8988T (cell line): ENCODE data around the gene PRLH.

Experiments
- DNase-seq: peaks from one replicate; pipeline ENCODE4 v3.0.0; 2011

PRLH gene

DNA sequence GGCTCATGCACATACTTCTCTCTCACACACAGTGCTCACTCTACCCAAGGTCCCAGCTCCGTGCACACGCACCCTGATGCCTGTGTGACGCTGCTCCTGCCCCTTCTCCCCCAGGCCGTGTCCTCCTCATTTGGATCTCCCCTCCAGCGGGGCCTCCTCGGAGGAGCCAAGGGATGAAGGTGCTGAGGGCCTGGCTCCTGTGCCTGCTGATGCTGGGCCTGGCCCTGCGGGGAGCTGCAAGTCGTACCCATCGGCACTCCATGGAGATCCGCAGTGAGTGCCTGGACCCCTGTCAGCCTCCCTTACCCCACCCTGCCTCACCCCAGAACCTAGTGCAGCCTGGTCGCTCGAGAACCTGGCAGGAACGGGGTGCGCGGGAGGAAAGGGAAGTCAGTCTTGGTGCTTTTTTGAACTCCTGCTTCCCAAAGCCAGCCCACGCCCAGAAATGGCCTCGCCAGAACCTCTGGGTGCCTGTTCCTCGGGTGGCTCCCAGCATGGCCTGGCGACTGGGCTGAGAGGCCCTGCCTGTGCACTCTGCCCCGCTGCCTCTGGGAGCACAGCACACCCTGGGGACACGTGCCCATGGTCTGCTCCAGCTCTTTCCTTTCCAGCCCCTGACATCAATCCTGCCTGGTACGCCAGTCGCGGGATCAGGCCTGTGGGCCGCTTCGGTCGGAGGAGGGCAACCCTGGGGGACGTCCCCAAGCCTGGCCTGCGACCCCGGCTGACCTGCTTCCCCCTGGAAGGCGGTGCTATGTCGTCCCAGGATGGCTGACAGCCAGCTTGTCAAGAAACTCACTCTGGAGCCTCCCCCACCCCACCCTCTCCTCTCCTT, at the start of gene PRLH:
Gene PRLH, plus strand, starts transcription at position 174 of the 835 bp plus-strand sequence. Its CDS starts 0 bp downstream, at position 174.
- DNase-seq, result no peak

- no peak for DNase-seq
Observed at GRCh38 chr2:237517163-237517562, 49.2 kb upstream of the PRLH start.

DNA sequence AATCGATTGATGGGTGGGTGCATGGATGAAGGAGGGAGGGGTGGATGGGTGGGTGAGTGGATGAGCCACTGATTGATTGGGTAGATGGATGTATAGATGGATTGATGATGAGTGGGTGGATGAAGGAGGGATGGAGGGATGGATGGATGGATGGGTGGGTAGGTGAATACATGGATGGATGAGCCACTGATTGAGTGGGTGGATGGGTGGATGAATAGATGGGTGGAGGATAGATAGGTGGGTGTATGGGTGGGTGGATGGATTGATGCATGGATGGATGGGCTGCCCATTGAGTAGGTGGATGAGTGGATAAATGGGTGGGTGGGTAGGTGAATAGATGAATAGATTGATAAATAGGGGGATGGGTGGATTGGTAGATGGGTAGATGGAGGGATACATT, 48.4 kb upstream of the PRLH start:
- DNase-seq, result no peak

DNA sequence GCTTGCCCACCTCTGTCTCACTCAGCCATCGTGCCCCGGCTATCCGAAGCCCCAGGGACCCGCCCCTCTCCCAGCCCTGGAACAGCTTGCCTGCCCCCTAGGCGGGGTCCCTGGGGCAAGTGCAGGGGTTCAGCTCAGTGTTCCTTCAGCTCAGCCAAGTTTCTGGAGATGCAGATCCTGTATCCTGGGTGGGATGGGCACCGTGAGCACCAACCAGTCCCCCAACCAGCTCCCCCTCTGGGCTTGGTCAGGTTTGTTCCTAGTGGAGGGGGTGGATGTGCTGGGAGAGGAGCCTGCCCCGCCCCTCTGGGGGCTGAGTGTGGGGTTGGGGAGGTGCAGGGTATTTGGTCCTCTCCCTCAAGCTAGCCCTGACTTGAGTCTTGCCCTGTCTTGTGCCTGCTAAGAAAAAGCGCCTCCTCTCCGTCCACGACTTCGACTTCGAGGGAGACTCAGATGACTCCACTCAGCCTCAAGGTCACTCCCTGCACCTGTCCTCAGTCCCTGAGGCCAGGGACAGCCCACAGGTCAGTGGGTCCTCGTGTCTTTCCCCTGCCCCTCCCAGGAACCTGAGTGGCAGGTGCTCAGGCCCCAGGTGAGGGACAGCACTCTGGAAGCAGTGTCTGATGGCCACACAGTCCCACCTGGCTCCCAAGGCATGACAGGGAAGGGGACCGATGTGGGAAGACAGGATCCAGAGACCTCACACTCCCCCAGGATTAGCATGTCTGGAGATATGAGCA, 46.7 kb upstream of the PRLH start:
- no peak for DNase-seq

- DNase-seq, result no peak
Observed at GRCh38 chr2:237520290-237520689, 46.1 kb upstream of the PRLH start.

- DNase-seq, result no peak
Observed at GRCh38 chr2:237524631-237525030, 41.7 kb upstream of the PRLH start.

DNA sequence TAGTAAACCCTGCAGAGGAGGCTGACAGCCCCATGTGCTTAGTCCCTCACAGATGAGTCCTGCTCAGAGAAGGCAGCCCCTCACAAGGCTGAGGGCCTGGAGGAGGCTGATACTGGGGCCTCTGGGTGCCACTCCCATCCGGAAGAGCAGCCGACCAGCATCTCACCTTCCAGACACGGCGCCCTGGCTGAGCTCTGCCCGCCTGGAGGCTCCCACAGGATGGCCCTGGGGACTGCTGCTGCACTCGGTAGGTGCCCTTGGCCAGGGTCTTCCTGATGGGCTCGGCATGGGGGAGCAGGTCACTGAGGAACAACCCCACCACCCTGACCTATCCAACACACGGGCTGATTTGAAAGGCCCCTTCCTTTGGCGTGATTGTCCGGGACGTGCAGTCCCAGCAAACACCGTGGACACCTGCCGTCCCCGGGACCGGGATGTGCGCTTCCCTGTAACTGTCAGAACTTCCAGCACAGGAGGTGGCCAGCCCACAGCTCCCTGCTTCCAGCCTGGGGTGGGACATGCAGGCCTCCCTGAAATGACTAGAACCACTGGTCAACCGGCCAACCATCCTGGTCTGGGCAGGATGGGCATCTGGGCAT, 40.7 kb upstream of the PRLH start:
- DNase-seq, result no peak

DNA sequence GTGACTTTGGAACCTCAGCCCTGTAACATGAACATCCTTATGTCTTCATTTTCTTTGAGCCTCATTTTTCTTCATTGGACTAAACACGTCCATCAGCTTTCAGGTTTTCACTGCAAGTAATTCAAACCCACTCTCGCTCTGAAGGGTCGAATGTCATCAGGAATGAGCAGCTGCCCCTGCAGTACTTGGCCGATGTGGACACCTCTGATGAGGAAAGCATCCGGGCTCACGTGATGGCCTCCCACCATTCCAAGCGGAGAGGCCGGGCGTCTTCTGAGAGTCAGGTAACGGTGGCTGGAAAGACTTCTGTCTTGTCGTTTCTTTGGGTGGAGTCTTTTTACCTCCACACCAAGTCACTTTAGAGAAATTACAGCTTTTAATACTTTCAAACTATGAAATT, 39.1 kb upstream of the PRLH start:
- DNase-seq, result no peak

DNA sequence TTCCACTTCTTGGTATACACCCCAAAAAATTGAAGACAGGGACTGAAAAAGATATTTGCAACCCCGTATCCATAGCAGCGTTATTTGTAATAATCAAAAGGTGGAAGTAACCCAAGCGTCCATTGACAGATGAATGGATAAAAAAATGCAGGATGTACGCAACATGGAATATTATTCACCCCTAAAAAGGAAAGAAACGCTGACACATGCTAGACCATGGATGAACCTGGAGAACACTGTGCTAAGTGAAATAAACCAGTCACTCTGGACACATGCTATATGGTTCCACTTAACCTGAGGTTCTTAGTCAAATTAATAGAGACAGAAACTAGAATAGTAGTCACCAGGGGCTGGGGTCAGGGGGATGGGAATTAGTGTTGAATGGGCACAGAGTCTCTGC, 38.6 kb upstream of the PRLH start:
- DNase-seq, result no peak

DNA sequence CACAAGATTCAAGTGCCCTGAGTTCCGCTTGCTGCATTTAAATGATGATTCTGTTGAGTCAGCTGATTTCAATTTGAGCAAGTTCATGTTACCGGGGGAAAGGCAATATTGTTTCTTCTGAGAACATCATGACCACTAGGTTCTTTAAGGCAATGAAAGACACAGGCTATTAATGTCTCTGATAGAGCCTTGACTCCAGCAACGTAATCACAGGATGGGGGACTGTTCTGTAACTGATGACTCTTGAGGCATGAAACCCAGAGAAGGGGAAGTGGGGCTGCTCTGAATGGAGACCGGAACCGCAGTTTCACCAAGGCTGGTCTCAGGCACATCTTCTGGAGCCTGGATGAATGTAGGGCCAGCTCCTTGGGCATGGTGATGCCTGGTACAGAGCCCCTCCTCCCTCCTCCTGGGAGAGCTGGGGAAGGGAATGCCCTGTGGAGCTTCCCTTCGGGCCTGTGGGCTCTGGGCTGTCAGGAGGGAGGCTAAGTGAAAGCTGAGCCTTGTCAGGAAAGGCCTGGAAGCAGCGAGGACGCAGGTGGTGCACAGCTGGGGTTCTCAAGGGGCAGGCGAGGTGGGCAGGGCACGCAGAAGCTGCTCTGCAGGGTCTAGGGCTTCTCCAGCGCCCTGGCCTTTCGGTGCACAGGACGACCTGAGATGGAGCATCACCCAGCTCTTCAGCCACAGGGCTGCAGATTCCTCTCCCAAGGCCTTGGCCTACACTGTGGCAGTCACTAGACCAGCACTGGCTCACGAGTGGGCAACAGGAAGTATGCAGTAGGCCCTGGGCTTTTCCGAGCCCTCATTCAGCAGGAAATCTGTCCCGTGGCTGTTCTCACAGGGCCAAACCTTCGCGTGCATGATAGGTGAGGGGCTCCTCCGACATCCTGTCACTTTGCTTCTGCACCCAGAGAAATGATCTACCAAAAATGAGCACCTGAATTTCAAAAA, 36.6 kb upstream of the PRLH start:
- DNase-seq, result no peak

- no peak for DNase-seq
Observed at GRCh38 chr2:237530472-237531433, 35.6 kb upstream of the PRLH start.

DNA sequence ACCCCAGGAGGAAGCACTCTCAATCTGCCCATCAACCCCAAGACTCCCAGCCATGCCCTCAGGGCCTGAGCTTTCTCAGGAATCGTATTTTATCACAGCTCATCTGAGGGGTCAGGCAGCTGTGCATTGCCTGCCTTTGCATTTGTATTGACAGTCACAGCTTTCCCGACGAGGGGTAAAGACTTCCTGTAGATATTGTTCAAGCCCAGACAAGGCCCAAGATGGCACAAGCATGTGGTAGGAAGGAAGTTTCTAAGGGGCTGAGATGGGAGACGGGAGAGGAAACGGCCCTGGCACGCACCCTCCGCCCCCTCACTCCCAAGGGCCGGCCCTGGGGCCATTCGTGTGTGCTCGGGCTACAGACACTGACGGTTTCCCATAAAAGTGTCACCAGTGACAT, 34.2 kb upstream of the PRLH start:
- DNase-seq, result no peak

DNA sequence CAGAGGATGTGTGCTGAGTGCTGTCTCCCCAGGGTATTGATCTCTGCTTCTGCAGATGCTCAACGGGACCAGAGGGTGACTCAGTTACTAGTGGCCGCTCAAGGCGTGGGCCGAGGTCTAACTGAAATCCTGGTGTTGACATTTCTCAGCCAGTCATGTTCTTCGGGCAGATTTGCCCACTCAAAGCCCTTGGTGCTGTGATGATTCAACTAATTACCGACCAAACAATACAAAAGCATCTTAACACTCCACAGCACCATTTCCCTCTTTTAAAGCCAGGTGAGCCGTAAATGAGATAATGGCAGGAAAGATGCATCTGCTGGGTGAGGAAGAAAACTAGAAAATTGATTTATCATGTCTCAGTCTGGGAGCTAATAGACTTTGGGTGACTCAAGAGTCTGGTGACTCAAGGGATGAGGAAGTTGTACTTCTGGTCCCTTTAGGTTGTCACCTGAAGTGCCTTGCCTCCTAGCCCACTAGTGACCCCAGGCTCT, 32.7 kb upstream of the PRLH start:
- no peak for DNase-seq

DNA sequence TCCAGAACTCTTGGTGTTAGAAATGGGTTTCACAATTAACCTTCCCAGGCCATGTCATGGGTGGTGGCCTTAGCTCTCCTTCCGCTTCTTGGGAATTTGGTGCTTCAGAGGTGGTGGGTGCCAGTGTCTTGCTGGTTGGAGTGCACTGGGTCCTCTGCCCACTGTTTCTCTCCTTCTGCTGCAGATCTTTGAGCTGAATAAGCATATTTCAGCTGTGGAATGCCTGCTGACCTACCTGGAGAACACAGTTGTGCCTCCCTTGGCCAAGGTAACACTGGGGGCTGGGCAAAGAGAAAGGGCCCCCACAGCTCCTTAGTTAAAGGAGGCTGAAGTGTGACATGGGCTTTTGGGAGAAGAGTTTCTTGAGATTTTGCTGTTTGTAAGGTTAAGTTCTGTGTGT, 32.0 kb upstream of the PRLH start:
- no peak for DNase-seq

DNA sequence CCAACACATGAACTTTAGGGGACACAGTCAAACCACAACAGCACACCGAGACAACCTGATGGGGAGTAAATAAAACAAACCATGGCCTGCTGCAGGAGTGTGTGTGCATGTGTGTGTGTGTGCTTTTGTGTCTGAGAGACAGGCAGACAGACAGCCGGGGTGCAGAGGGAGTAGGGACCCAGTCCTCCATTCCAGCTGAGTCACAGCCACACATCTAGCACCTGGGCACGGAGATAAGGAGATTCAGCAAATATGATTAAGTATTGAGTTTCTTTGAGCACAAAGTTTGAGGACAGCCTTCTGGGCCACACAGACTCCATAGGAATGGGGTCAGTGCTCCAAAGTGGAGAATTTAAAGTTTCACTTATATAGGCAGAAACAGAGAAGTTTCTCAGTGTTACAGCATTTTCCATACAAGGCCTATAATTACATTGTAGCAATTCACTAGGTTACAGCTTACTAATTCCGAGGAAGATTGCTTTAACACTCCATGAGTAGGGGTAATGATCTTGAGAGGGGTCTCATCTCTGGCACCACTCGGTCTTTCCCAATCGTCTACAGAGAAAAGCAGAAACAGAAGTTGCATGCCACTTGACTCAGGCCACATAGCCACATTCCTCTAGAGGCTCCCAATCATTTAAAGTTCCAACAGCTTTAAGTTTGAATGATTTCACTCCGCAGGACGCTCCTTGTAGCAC, 30.8 kb upstream of the PRLH start:
- no peak for DNase-seq

- no peak for DNase-seq
Observed at GRCh38 chr2:237536083-237536415, 30.3 kb upstream of the PRLH start.

DNA sequence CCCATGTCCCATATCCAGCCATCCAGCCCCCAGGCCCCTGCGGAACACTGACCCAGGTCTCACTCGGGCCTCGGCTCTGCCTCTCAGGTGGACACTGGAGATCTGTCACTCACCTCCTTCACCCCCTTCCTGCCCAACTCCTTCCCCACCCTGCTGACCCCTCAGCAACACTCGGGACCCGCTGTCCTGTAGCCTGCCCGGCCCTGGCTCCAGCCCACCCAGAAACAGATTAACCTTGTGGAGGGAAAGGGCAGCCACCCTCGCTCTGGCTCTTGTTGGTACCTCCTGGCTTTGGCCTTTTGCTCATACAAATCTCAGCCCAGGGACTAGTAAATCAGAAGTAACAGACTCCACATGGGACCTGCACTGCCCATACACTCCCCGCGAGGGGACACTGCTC, 29.8 kb upstream of the PRLH start:
- no peak for DNase-seq

- no peak for DNase-seq
Observed at GRCh38 chr2:237538001-237538720, 28.2 kb upstream of the PRLH start.

DNA sequence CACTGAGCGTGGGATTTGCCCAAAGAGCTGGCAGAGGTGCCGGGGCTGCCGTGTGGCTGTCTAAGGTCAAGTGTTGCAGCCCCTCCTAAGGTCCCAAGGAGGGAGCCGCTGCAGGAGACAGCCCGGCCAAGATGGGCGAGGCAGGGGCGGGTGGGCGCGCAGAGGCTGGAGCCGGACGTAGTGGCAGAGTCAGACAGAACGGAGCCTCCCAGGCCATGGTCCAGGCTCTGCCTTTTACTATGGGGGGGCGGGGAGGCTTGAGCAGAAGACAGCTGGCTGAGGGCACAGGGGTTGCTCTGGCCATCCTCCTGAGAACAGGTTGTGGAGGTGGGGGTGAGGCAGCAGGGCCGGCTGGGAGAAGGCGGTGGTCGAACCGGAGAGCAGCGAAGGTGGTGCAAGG, 27.5 kb upstream of the PRLH start:
- no peak for DNase-seq

DNA sequence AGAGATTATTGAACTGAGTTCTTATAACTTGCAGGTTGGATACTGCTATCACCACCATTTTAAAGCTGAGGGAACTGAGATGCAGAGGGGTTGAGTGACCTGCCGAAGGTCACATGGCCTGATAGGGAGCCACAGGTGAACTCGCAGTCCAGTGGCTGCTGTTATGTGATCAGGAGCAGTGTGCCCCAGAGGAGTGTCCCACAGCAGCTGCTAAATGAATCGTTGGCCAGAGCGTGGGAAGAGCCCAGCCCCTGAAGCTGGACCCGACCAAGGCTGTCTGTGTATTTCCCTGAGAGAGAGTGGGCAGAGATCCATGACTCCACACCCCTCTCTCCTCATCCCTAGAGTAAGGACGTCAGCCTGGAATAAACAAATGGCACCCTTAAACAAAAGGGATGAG, 26.7 kb upstream of the PRLH start:
- DNase-seq, result no peak
